HG02642 (cell line): ENCODE data around the gene ZMYND12.

Source experiments
- ATAC-seq: cut with Tn5 transposase; IDR thresholded peaks from one replicate; pipeline ENCODE4 v1.9.1; 2021; ENCODE audit warnings: mild to moderate bottlenecking; ENCODE audit not compliant: unreplicated experiment, poor library complexity

The ZMYND12 gene

DNA sequence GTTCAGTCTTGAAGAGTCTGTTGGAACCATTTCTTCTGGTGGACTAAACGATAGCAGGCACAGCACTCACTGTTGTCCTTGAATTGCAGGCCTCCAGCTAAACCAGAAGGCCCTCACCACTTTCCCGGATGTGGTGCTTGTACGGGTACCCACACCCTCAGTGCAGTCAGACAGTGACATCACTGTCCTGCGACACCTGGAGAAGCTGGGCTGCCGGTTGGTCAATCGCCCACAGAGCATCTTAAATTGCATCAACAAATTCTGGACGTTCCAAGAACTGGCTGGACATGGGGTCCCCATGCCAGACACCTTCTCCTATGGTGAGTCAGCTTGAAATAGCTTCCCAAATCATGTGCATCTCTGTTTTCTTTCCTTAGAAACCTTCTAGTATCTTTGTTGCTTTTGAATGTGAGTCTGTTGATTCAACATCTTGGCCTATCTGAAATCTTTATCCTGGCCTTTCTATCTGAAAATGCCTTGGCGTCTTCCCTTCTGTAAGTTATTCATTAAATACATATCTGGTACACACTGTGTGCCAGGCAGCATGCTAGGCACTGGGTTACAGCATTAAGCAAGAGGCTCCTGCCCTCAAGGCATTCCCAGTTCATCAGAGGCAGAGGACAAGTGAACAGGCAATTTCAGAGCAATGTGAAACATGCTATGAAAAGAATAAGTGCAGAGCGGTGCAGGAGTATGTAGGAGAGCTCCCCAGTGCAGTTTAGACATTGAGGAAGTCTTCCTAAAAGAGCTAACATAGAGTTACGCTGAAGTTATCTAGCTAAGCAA is 56.3 kb downstream of the ZMYND12 start:
- no peak for ATAC-seq

DNA sequence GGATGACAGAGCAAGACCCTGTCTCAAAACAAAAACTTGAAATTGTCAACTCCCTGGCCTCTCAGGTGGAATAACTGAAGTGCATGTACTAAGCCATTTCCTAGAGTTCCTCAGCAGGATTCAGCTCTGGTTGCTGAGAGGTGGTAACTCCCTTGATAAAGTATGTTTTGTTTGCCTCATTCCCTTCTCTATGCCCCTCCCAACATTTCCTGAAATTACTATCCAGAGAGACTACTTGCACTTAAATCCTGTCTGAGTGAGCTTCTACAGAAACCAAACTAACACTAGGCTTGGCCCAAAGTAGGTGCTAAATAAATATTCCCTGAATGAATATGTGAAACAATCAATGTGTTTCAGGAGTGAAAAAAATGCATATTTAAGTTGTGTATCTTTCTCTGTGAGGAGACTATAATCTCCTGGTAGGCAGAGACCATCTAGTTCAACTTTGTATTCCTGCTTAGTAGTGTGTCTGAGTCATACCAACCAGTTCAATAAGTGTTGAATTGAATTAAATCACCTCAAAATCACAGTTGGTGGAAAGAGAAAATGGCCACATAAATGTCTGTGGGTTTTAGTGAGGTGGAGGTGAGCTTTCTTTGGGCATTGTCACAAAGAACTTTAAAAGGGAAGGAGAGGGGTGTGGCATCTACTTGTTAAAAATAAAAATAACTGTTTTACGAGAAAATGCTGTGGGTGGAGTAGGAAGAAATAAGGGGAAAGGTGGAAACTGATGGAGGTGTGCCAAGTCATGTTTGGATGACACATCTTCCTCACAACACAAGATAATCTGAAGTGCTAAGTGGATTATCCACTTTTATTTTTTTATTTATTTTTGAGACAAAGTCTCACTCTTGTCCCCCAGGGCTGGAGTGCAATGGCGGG is 62.6 kb downstream of the ZMYND12 start:
- ATAC-seq, result no peak

DNA sequence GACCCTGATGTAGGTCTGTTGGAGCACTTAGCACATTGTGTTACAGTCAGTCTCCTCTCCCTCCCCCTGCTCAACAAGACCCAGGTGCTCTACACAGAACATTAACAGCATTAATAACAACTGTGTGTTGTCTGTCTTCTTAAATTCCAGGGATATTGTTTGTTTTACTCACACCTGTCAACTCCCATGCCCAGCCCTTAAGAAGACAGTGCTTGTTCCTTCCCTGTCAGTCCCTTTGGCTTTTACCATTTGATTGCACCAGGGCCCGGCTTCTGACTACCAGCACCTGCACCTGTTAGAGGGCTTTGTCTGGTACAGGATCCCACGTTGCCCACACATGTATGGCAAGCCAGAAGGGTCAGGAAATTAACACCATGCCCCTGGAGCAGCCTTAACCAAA is 63.6 kb downstream of the ZMYND12 start:
- ATAC-seq, result no peak

- ATAC-seq, result no peak
Observed at GRCh38 chr1:42386051-42386450, 69.8 kb downstream of the ZMYND12 start.

DNA sequence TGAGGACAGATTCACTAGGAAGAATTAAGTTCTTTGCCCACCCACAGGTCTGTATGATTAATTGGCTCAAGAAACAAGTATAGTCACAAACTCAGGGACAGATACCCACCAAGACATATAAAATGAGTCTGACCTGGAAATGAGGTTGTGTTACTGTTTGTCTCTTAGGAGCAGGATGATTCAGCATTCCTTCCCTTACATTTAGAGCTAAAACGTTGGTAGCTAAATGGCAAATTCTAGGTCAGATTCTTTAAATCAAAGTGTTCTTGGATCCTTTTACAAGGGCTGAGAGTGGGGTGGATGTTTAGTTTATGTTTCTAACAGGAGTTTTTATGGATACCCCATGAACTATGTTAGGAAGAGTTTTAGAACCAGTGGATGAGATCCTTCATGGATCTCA is 70.5 kb downstream of the ZMYND12 start:
- no peak for ATAC-seq

GRCh38 chr1:42381280-42381673 is 74.5 kb downstream of the ZMYND12 start:
- no peak for ATAC-seq

DNA sequence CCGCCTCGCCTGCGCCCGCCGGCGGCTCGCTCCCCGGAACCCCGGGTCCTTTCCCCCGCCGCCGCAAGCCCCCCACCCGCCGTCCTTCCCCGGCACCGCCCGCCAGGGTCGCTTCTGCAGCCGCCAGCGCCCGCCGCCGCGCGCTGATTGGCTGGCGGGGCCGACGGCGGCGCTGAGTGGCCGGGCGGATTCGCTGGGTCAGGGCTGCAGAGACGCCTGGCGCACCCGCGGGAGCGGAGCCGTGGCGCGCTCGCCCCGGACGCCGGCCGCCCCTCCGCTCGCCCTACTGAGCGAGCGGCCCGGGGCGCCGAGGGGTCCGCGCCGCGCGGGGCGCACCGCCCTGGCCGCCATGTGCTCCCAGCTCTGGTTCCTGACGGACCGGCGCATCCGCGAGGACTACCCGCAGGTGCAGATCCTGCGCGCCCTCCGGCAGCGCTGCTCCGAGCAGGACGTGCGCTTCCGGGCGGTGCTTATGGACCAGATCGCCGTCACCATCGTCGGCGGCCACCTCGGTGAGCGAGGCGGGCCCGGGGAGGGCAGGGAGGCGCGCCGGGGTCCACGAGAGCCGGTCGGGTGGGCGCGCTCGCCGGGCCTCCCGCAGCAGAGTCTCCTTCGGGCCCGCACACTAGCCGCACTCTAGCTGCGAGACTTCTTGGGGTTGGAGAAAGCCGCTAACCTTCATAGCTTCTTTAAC is 75.1 kb downstream of the ZMYND12 start, which contains the start of gene RIMKLA:
TSS of gene RIMKLA (plus strand) at position 207 of the 694 bp plus-strand sequence. CDS start at position 350, 143 bp downstream.
- peak; percentile 89 for ATAC-seq
